Karpas-422 (cell line): ENCODE results near the gene CGB1. TPM values are rescaled to one million over a fixed set of nuclear protein-coding genes. Genes with fewer than 3 reads are reported as not detected.
"Not testable (repeated sequence)": the region's sequence is repeated elsewhere in the genome, so short reads cannot be mapped to it uniquely, and the experiment has no call there.

Source experiments
- DNase-seq: peaks from one replicate; pipeline ENCODE4 v3.0.0-alpha.2; 2015
- H2AFZ ChIP-seq: fragments of 200-600 bp; sonication (generic); 2 replicates; pipeline ENCODE4 v1.6.1; 2014; ENCODE audit warnings: antibody characterized with exemption, low read length, mixed read lengths
- H3K27ac ChIP-seq: fragments of 200-600 bp; sonication (generic); 2 replicates; pipeline ENCODE4 v1.5.1; 2014; ENCODE audit warnings: mild to moderate bottlenecking, low read length, moderate library complexity
- H3K27me3 ChIP-seq: fragments of 200-600 bp; sonication (generic); 2 replicates; pipeline ENCODE4 v1.6.1; 2014; ENCODE audit warnings: low read length, mixed read lengths
- H3K36me3 ChIP-seq: fragments of 200-600 bp; sonication (generic); 2 replicates; pipeline ENCODE4 v1.6.1; 2014; ENCODE audit warnings: low read length, mixed read lengths; ENCODE audit not compliant: insufficient read depth
- H3K4me1 ChIP-seq: fragments of 200-600 bp; sonication (generic); 2 replicates; pipeline ENCODE4 v1.6.1; 2014; ENCODE audit warnings: mild to moderate bottlenecking, low read length, mixed read lengths
- H3K4me2 ChIP-seq: fragments of 200-600 bp; sonication (generic); 2 replicates; pipeline ENCODE4 v1.6.1; 2014; ENCODE audit warnings: low read length, low read depth, mild to moderate bottlenecking; ENCODE audit not compliant: poor library complexity, severe bottlenecking
- H3K4me3 ChIP-seq: fragments of 200-600 bp; sonication (generic); 2 replicates; pipeline ENCODE4 v1.5.1; 2014; ENCODE audit warnings: mild to moderate bottlenecking, antibody characterized with exemption, low read length, mixed read lengths
- H3K79me2 ChIP-seq: fragments of 200-600 bp; sonication (generic); 2 replicates; pipeline ENCODE4 v1.6.1; 2014; ENCODE audit warnings: mild to moderate bottlenecking, low read length, mixed read lengths
- H3K9ac ChIP-seq: fragments of 200-600 bp; sonication (generic); 2 replicates; pipeline ENCODE4 v1.6.0; 2014; ENCODE audit warnings: low read length
- H3K9me2 ChIP-seq: fragments of 200-600 bp; sonication (generic), shearing (Covaris generic); replicated peaks from 2 replicates; pipeline ENCODE4 v1.6.0; 2014; ENCODE audit warnings: mild to moderate bottlenecking, low read length, moderate library complexity; ENCODE audit not compliant: insufficient read depth
- H3K9me3 ChIP-seq: fragments of 300-700, 200-600 bp; sonication (generic); 2 replicates; pipeline ENCODE4 v1.6.1; 2014; ENCODE audit warnings: low read length, mixed read lengths
- H4K20me1 ChIP-seq: fragments of 200-600 bp; sonication (generic); 2 replicates; pipeline ENCODE4 v1.6.1; 2014; ENCODE audit warnings: mild to moderate bottlenecking, antibody characterized with exemption, low read length, low read depth; ENCODE audit not compliant: insufficient read depth
- total RNA-seq: library from RNA; depleted of rRNA; stranded (reverse); fragments of >200 nt; shearing (Covaris generic); gene quantifications from 2 replicates; pipeline ENCODE4 v1.2.3, GENCODE V29; 2014; ENCODE audit warnings: low replicate concordance

CGB1 gene
- total RNA-seq, 1 experiment from 2014 or later: not detected

DNA sequence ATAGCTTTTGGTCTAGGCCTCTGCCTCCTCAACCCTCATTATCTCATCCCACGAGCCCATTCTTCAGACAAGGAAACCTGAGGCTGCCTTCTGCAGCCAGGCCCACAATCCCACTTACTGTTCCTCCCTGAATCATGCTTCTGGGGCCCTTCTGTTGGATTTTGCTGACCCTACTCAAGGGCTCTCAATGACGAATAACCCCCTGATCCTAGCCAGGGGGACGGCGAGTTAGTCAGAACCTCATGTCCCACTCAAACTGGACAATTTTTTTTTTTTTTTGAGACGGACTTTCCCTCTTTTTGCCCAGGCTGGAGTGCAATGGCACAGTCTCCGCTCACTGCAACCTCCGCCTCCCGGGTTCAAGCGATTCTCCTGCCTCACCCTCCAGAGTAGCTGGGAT lies 14.6 kb downstream of the CGB1 start:
- Histone ChIP-seq H3K27me3 (no peaks in the 10 kb centered on the region), H3K79me2 (no peaks in the 10 kb centered on the region), H4K20me1 (peaks cover 22% of the 10 kb centered on the region; the same call in 1 of the 2 replicates), H3K9me2 (no peaks in the 10 kb centered on the region), H3K4me3 (no peak overlapping the region), H3K9me3 (no peaks in the 10 kb centered on the region), H3K4me2 (no peak overlapping the region), H3K4me1 (peaks cover 16% of the 10 kb centered on the region), H2AFZ (no peak overlapping the region), H3K27ac (no peak overlapping the region), H3K9ac (no peak overlapping the region), H3K36me3 (no peaks in the 10 kb centered on the region)
- peak; percentile 49 for DNase-seq

DNA sequence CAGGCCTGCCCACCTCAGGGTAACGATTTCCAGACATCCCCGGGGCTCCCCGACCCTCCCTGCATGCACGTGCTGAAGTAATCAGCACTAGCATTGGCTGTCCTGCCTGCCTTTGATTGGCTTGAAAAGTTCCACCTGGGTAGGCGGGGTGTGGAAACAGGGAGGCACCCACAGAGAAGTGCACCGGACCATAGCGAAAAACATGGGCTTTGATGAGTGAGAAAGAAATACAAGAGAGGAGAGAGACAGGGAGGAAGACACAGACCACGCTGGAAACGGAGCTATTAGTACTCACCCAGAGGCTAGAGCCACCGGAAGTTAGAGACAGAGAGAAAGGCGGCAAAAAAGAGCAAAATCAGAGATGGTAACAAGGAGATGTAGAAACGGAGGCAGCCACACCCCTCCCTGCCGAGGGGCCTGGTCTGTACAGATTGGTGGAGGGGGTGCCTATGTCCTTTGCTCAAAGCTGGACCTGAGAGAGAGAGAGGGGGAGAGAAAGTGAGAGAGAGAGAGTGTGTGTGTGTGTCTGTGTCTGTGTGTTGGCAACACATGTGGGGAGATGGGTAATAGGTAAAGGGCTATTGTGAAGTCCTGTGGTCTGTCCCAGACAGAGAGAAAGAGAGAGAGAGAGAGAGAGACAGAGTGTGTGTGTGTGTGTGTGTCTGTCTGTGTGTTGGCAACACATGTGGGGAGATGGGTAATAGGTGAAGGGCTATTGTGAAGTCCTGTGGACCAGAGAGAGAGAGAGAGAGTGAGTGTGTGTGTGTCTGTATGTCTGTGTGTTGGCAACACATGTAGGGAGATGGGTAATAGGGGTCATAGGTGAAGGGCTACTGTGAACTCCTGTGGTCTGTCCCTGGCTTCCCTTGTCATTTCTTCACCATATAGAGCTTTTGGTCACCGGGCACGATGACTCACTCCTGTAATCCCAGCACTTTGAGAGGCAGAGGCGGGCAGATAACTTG lies 15.5 kb downstream of the CGB1 start:
- Histone ChIP-seq H3K4me2 (peak overlapping the region; percentile 8), H3K36me3 (no peaks in the 10 kb centered on the region), H3K4me3 (no peak overlapping the region), H3K4me1 (peaks cover 16% of the 10 kb centered on the region), H3K27me3 (no peaks in the 10 kb centered on the region), H3K9me2 (no peaks in the 10 kb centered on the region), H3K9ac (no peak overlapping the region), H2AFZ (no peak overlapping the region), H4K20me1 (peaks cover 22% of the 10 kb centered on the region; the same call in 1 of the 2 replicates), H3K9me3 (no peaks in the 10 kb centered on the region), H3K79me2 (no peaks in the 10 kb centered on the region), H3K27ac (no peak overlapping the region)
- DNase-seq: peak; percentile 78

DNA sequence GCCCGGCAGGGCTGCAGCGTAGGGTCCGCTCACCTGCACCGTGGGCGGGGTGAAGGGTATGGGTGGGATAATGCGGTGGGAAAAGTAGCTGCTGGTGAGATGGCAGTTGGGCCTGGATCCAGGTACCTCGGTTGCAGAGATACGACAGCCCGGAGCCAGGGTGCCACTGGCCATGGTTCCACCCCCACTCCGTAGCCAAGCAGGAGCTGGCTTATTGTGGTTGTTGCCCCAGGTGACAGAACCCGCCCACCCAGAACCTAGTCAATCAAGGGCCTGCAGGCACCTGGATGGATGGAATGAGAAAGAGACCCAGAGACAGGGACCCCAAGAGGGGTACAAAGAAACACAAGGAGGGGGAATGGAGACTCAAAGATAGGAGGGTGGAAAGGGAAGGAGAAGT lies 16.4 kb downstream of the CGB1 start:
- H3K27ac ChIP-seq: no peak overlapping the region
- H3K36me3 ChIP-seq: no peaks in the 10 kb centered on the region
- H3K9me2 ChIP-seq: no peaks in the 10 kb centered on the region
- H3K79me2 ChIP-seq: no peaks in the 10 kb centered on the region
- peak; percentile 64 for DNase-seq
- H3K4me3 ChIP-seq: no peak overlapping the region
- no peaks in the 10 kb centered on the region for H3K9me3 ChIP-seq
- H3K27me3 ChIP-seq: no peaks in the 10 kb centered on the region
- H4K20me1 ChIP-seq: peaks cover 22% of the 10 kb centered on the region; the same call in 1 of the 2 replicates
- no peak overlapping the region for H3K9ac ChIP-seq
- H2AFZ ChIP-seq: no peak overlapping the region
- peaks cover 16% of the 10 kb centered on the region for H3K4me1 ChIP-seq
- H3K4me2 ChIP-seq: no peak overlapping the region

- no peak overlapping the region for H3K4me2 ChIP-seq
- H3K27ac ChIP-seq: no peak overlapping the region
- no peak overlapping the region for H3K9ac ChIP-seq
- peaks cover 23% of the 10 kb centered on the region; the same call in 1 of the 2 replicates for H4K20me1 ChIP-seq
- no peaks in the 10 kb centered on the region for H3K9me3 ChIP-seq
- H3K9me2 ChIP-seq: no peaks in the 10 kb centered on the region
- H3K79me2 ChIP-seq: no peaks in the 10 kb centered on the region
- DNase-seq: peak; percentile 75
- H3K27me3 ChIP-seq: no peaks in the 10 kb centered on the region
- H3K4me3 ChIP-seq: no peak overlapping the region
- no peak overlapping the region for H2AFZ ChIP-seq
- H3K4me1 ChIP-seq: peaks cover 16% of the 10 kb centered on the region
- no peaks in the 10 kb centered on the region for H3K36me3 ChIP-seq
Observed at GRCh38 chr19:49019242-49019932, 17.3 kb downstream of the CGB1 start.

DNA sequence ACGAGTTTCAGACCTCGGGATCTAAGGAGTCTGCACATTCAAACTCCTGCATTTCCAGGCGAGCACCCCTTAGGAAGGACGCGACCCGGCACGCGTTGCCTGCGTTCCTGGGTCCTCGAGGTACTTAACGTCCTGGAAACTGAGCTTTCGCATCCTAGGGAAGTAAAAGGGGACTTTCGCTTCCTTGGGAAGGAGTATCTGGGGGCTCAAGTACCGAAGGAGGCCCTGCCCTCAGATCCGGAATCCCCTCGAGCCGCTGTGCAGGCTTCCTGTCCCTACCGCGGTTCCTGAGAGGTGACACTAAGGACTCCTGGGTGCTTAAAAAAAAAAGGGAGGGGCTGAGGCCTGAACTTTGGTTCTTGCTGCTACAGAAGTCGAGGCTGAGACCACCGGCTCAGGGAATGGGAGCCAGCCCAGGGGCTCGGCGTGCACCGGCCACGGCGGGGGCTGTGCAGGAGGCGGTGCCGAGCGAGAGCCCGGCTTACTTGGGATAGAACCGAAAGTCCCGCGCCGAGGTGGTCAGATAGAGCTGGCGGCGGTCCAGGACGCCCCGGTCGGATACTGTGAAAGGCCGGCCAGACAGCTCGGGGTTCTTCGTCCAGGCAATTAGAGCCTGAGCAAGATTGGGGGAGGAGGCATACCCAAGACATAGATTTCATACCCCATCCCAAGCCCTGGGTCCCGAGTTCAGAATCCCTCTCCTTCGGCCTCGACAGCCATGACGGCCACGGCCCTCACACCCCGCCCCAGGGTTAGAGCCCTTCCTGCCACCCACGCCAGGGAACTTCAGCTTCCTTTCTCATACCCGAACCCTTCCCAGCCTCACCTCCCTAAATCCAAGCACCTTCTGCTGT lies 18.1 kb downstream of the CGB1 start:
- peak; percentile 46 for DNase-seq
- peaks cover 16% of the 10 kb centered on the region for H3K4me1 ChIP-seq
- H3K27ac ChIP-seq, H3K4me3 ChIP-seq, H3K9me2 ChIP-seq, H2AFZ ChIP-seq, H3K27me3 ChIP-seq, H3K9ac ChIP-seq, H3K9me3 ChIP-seq, H3K79me2 ChIP-seq, H3K36me3 ChIP-seq, H3K4me2 ChIP-seq: not testable (repeated sequence)
- peaks cover 27% of the 10 kb centered on the region; the same call in 1 of the 2 replicates for H4K20me1 ChIP-seq

DNA sequence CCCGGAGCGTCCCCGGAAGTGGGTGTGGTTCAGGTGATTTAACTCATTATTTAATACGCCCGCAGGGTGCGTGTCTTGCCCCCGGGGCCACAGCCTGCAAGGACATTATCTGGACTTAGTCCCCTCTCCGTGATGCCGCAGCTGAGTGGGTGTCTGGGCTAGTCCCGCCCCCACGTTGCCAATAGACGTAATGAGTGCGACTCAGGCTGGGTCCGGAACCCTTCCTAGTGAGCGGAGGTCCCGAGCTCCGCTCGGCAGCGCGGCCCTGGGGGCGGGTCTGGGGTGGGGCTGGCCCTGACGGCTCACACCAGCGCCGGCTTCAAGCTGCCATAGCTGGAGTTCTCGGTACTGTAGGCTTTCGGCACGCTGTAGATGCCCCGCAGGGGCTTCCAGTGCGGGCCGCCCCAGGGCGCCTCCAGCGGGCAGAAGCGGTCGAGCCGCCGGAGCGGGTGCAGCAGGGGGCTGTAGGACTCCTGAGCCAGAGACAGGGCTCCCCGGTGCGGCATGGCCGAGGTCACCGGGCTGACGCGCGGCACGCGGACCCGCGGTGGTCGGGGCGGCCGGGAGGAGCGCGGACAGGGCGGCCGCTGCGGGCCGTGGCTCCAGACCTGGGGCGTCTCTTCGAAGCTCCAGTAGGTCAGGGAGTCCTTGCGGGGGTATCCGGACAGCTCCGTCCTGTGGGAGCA lies 18.9 kb downstream of the CGB1 start:
- Histone ChIP-seq H3K27me3 (no peaks in the 10 kb centered on the region), H3K36me3 (peaks cover 6% of the 10 kb centered on the region; the same call in 1 of the 2 replicates), H3K9me3 (no peaks in the 10 kb centered on the region), H3K4me3 (no peak overlapping the region), H3K4me1 (peaks cover 16% of the 10 kb centered on the region), H3K9me2 (no peaks in the 10 kb centered on the region), H4K20me1 (peaks cover 27% of the 10 kb centered on the region; the same call in 1 of the 2 replicates), H3K27ac (no peak overlapping the region), H3K79me2 (no peaks in the 10 kb centered on the region), H3K9ac (no peak overlapping the region), H3K4me2 (no peak overlapping the region), H2AFZ (no peak overlapping the region)
- DNase-seq: peak; percentile 75

- H3K9me3 ChIP-seq: no peaks in the 10 kb centered on the region
- no peak within 1 kb of the TSS for H2AFZ ChIP-seq
- no peak within 1 kb of the TSS for H3K4me3 ChIP-seq
- H3K79me2 ChIP-seq: no peaks in the 10 kb centered on the region
- no peak for DNase-seq
- no peaks in the 10 kb centered on the region for H3K9me2 ChIP-seq
- no peak within 1 kb of the TSS for H3K27ac ChIP-seq
- no peak within 1 kb of the TSS for H3K4me2 ChIP-seq
- H3K9ac ChIP-seq: no peak within 1 kb of the TSS
- H3K4me1 ChIP-seq: peaks cover 16% of the 10 kb centered on the region
- H3K36me3 ChIP-seq: peaks cover 6% of the 10 kb centered on the region; the same call in 1 of the 2 replicates
- no peaks in the 10 kb centered on the region for H3K27me3 ChIP-seq
- H4K20me1 ChIP-seq: peaks cover 27% of the 10 kb centered on the region; the same call in 1 of the 2 replicates
Observed at GRCh38 chr19:49017041-49017665, 19.5 kb downstream of the CGB1 start, which contains the start of gene LHB. LHB (minus strand) TSS chr19:49017091; CDS start chr19:49017081, 10 bp downstream.
